ENCODE results near the gene SCN1B. TPM values are rescaled to one million over a fixed set of nuclear protein-coding genes. Genes with fewer than 3 reads are reported as not detected.

The SCN1B gene
- total and polyA plus RNA-seq, 3 experiments from 2014 or later = 1.1 to 1.9 (median 1.3) TPM

DNA sequence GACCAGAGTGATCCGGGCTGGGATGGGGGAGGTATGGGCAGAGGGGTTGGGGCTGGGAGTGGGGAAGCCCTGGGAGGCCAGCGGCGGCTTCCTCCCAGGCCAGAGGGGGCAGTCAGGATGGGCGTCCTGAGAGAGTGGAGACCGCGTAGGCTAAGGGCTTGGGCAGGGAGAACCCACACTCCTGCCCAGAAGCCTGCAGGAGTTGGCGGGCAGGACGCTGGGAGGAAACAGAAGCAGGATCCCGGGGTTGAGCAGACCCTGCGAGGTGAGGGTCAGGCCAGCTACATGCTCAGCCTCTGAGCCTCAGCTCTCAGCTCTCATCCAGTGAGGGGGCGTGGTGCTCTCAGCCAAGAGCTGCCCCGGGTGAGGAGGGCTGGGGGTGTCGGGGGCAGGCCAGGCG lies 7.8 kb upstream of the SCN1B start:
- Mint-ChIP-seq H3K27me3 (peaks cover 0 to 2% of the 10 kb centered on the region in 2 donors), H3K4me1 (peaks cover 3 to 20% (median 6%) of the 10 kb centered on the region in 3 donors), H3K27ac (peak overlapping the region in 3 of 8 donors; percentile 24 to 89 (median 47)), H3K9me3 (no peaks in the 10 kb centered on the region), H3K4me3 (no peak overlapping the region), H3K36me3 (peaks cover 19 to 91% (median 19%) of the 10 kb centered on the region in 3 donors)
- no peaks in the 10 kb centered on the region for H3K27me3 ChIP-seq (ENCODE audit: insufficient read depth, low read length, poor library complexity, severe bottlenecking)
- no peak for DNase-seq
- H3K4me3 ChIP-seq (ENCODE audit: low read length) = no peak overlapping the region
- peaks cover 58% of the 10 kb centered on the region for H3K36me3 ChIP-seq (ENCODE audit: insufficient read depth, low read length)
- CTCF ChIA-PET = interaction anchor here (1.3 kb wide), 1 partner anchor 50 kb away, joined by 3 read pairs; no protein-coding TSS in a partner anchor
- H3K4me1 ChIP-seq (ENCODE audit: insufficient read depth, low read length) = peaks cover 2% of the 10 kb centered on the region
- no peaks in the 10 kb centered on the region for H3K9me3 ChIP-seq (ENCODE audit: low read length)
- no peak overlapping the region for H3K27ac ChIP-seq (ENCODE audit: low read depth, low read length)
- POLR2A ChIA-PET = interaction anchor here (0.8 kb wide), 1 partner anchor 12 kb away, joined by 3 read pairs; no protein-coding TSS in a partner anchor

DNA sequence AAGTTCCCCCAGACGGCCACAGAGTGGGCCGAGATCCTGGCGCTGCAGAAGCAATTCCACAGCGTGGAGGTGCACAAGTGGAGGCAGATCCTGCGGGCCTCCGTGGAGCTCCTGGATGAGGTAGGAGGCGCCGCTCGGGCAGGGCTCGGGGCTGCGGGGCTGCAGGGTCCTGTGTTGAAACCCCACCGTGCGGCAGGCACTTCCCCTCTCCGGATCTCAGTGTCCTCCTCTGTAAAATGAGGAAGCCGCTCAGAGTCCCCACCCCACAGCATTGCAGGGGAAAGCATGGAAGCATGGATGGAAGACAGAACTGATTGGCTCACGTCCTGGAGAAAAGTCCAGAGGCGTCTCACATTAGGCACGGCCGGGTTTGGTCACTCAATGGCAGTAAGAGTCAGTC lies 6.8 kb upstream of the SCN1B start:
- H3K4me1 Mint-ChIP-seq = peaks cover 4 to 16% (median 5%) of the 10 kb centered on the region in 3 donors
- ChIA-PET POLR2A (no interaction called here), CTCF (no interaction called here)
- Histone ChIP-seq H3K9me3 (ENCODE audit: low read length) (no peaks in the 10 kb centered on the region), H3K36me3 (ENCODE audit: insufficient read depth, low read length) (peaks cover 50% of the 10 kb centered on the region), H3K27me3 (ENCODE audit: insufficient read depth, low read length, poor library complexity, severe bottlenecking) (no peaks in the 10 kb centered on the region), H3K27ac (ENCODE audit: low read depth, low read length) (no peak overlapping the region), H3K4me3 (ENCODE audit: low read length) (no peak overlapping the region), H3K4me1 (ENCODE audit: insufficient read depth, low read length) (no peaks in the 10 kb centered on the region)
- H3K36me3 Mint-ChIP-seq = peaks cover 12 to 83% (median 15%) of the 10 kb centered on the region in 3 donors
- no peak for DNase-seq
- no peaks in the 10 kb centered on the region for H3K9me3 Mint-ChIP-seq
- H3K4me3 Mint-ChIP-seq = no peak overlapping the region
- peaks cover 0 to 2% of the 10 kb centered on the region in 2 donors for H3K27me3 Mint-ChIP-seq
- H3K27ac Mint-ChIP-seq = peak overlapping the region in 1 of 8 donors; percentile 33

DNA sequence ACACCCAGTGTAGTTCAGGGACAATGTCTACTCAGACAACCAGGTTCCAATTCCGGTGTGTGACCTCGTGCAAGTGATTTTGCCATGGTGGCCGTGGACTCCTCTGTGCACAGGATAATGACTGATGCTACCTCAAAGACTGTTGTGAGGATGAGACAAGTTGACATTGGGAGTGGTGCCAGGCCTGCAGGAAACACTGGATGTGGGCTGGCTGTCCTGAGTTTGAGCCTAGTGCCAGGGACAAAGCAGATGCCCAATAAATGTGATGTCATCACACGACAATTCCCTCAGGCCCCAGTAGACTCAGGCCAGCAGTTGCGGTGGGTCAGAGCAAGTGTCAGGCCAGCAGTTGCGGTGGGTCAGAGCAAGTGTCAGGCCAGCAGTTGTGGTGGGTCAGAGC lies 6.2 kb upstream of the SCN1B start:
- H3K9me3 Mint-ChIP-seq = no peaks in the 10 kb centered on the region

DNA sequence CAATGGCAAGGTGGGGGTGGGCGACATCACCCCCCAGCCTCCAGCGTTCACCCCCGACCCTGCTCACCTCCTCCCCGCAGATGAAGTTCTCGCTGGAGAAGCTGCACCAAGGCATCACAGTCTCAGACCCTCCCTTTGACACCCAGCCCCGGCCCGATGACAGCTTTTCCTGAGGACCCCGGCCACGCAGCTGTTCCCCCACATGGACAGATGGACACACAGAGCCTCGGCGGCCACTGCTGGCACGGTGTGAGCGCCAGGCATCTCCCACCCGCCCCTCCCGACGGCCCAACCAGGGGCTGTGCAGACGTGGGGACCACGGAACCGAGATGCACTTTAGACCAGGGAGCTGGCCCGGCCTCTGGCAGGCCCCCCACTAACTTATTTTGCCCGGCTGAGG lies 4.3 kb upstream of the SCN1B start:
- no peak overlapping the region for H3K27ac ChIP-seq (ENCODE audit: low read depth, low read length)
- POLR2A ChIA-PET = interaction anchor here (2.4 kb wide), 1 partner anchor 11 kb away, joined by 8 read pairs; no protein-coding TSS in a partner anchor
- Mint-ChIP-seq H3K4me3 (no peak overlapping the region), H3K9me3 (no peaks in the 10 kb centered on the region), H3K36me3 (peaks cover 1 to 59% (median 6%) of the 10 kb centered on the region in 3 donors), H3K4me1 (peaks cover 3 to 15% (median 7%) of the 10 kb centered on the region in 3 donors), H3K27me3 (peaks cover 0 to 3% of the 10 kb centered on the region in 2 donors), H3K27ac (no peak overlapping the region)
- H3K27me3 ChIP-seq (ENCODE audit: insufficient read depth, low read length, poor library complexity, severe bottlenecking) = no peaks in the 10 kb centered on the region
- peaks cover 30% of the 10 kb centered on the region for H3K36me3 ChIP-seq (ENCODE audit: insufficient read depth, low read length)
- CTCF ChIA-PET = interaction anchor here (1.2 to 2.4 kb wide), 3 partner anchors 9 to 18 kb away, joined by 3 to 15 read pairs (median 4); no protein-coding TSS in a partner anchor
- no peak overlapping the region for H3K4me3 ChIP-seq (ENCODE audit: low read length)
- no peak for DNase-seq
- H3K4me1 ChIP-seq (ENCODE audit: insufficient read depth, low read length) = peaks cover under 1% of the 10 kb centered on the region
- no peaks in the 10 kb centered on the region for H3K9me3 ChIP-seq (ENCODE audit: low read length)

More for the DNA sequence above, 6.2 kb upstream of the SCN1B start:
- Histone ChIP-seq H3K9me3 (ENCODE audit: low read length) (no peaks in the 10 kb centered on the region), H3K27me3 (ENCODE audit: insufficient read depth, low read length, poor library complexity, severe bottlenecking) (no peaks in the 10 kb centered on the region), H3K27ac (ENCODE audit: low read depth, low read length) (no peak overlapping the region), H3K36me3 (ENCODE audit: insufficient read depth, low read length) (peaks cover 43% of the 10 kb centered on the region), H3K4me3 (ENCODE audit: low read length) (no peak overlapping the region), H3K4me1 (ENCODE audit: insufficient read depth, low read length) (no peaks in the 10 kb centered on the region)
- no peak for DNase-seq
- ChIA-PET CTCF (no interaction called here), POLR2A (no interaction called here)
- Mint-ChIP-seq H3K27ac (peak overlapping the region in 1 of 8 donors; percentile 43), H3K4me3 (no peak overlapping the region), H3K36me3 (peaks cover 10 to 77% (median 13%) of the 10 kb centered on the region in 3 donors), H3K27me3 (peaks cover 0 to 2% of the 10 kb centered on the region in 2 donors), H3K4me1 (peaks cover 6 to 14% (median 7%) of the 10 kb centered on the region in 3 donors)

DNA sequence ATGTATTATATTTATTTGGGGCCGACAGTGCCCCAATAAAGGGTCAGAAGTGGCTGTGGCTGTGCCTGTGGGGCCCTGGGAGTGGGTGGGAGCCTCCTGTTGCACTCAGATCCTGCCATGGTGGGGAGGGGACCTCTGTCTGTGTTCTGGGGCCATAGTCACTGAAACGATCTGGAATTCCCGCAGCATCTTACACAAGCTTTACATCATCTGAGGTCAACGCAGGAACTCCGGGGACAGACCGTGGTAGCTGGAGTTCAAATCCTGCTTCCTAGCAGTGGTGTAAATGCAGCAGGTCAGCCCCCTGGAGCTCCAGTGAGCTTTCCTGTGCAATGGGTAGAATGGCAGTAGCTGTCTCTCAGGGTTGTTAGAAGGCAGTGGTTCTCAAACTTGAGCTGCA lies 3.9 kb upstream of the SCN1B start:
- H3K4me1 ChIP-seq (ENCODE audit: insufficient read depth, low read length) = peaks cover 5% of the 10 kb centered on the region
- H3K27me3 Mint-ChIP-seq = peaks cover 2 to 6% of the 10 kb centered on the region in 2 donors
- peaks cover 25% of the 10 kb centered on the region for H3K36me3 ChIP-seq (ENCODE audit: insufficient read depth, low read length)

DNA sequence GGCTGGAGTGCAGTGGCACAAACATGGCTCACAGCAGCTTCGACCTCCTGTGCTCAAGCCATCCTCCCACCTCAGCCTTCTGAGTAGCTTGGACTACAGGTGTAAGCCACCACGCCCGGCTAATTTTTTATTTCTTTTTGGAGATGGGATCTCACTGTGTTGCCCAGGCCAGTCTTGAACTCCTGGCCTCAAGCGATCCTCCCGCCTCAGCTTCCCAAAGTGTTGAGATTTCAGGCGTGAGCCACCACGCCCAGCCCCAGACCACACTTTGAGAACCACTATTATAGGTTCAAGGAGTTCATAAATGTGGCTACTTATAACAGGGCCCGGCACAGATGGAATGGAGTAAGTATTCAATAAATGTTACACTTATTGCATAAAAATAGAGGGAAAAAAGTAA lies 3.3 kb upstream of the SCN1B start:
- no peaks in the 10 kb centered on the region for H3K9me3 ChIP-seq (ENCODE audit: low read length)
- no peak overlapping the region for H3K4me3 ChIP-seq (ENCODE audit: low read length)
- ChIA-PET POLR2A (interaction anchor here (1.1 kb wide), 1 partner anchor 11 kb away, joined by 3 read pairs; no protein-coding TSS in a partner anchor), CTCF (interaction anchor here (1.2 to 2.4 kb wide), 2 partner anchors 10 to 17 kb away, joined by 4 to 15 read pairs; no protein-coding TSS in a partner anchor)
- DNase-seq = no peak
- no peak overlapping the region for H3K27ac ChIP-seq (ENCODE audit: low read depth, low read length)
- peaks cover 9 to 19% (median 12%) of the 10 kb centered on the region in 3 donors for H3K4me1 Mint-ChIP-seq
- peaks cover 19% of the 10 kb centered on the region for H3K36me3 ChIP-seq (ENCODE audit: insufficient read depth, low read length)
- H3K4me1 ChIP-seq (ENCODE audit: insufficient read depth, low read length) = peaks cover 6% of the 10 kb centered on the region
- H3K27me3 Mint-ChIP-seq = peaks cover 7 to 9% of the 10 kb centered on the region in 2 donors
- H3K9me3 Mint-ChIP-seq = no peaks in the 10 kb centered on the region
- peak overlapping the region in 1 of 7 donors; percentile 56 for H3K4me3 Mint-ChIP-seq
- peaks cover 0 to 51% (median 4%) of the 10 kb centered on the region in 3 donors for H3K36me3 Mint-ChIP-seq
- peak overlapping the region in 1 of 8 donors; percentile 66 for H3K27ac Mint-ChIP-seq
- peaks cover 3% of the 10 kb centered on the region for H3K27me3 ChIP-seq (ENCODE audit: insufficient read depth, low read length, poor library complexity, severe bottlenecking)

More for the DNA sequence above, 3.9 kb upstream of the SCN1B start:
- no peak overlapping the region for H3K4me3 ChIP-seq (ENCODE audit: low read length)
- Mint-ChIP-seq H3K9me3 (no peaks in the 10 kb centered on the region), H3K4me3 (no peak overlapping the region), H3K27ac (peak overlapping the region in 2 of 8 donors; percentile 14 to 42), H3K4me1 (peaks cover 7 to 17% (median 11%) of the 10 kb centered on the region in 3 donors), H3K36me3 (peaks cover 0 to 55% (median 4%) of the 10 kb centered on the region in 3 donors)
- no peak for DNase-seq
- POLR2A ChIA-PET = interaction anchor here (2.4 kb wide), 1 partner anchor 12 kb away, joined by 8 read pairs; no protein-coding TSS in a partner anchor
- no peak overlapping the region for H3K27ac ChIP-seq (ENCODE audit: low read depth, low read length)
- no peaks in the 10 kb centered on the region for H3K9me3 ChIP-seq (ENCODE audit: low read length)
- CTCF ChIA-PET = interaction anchor here (1.2 to 2.4 kb wide), 3 partner anchors 9 to 17 kb away, joined by 3 to 15 read pairs (median 4); no protein-coding TSS in a partner anchor
- peaks cover 2% of the 10 kb centered on the region for H3K27me3 ChIP-seq (ENCODE audit: insufficient read depth, low read length, poor library complexity, severe bottlenecking)

DNA sequence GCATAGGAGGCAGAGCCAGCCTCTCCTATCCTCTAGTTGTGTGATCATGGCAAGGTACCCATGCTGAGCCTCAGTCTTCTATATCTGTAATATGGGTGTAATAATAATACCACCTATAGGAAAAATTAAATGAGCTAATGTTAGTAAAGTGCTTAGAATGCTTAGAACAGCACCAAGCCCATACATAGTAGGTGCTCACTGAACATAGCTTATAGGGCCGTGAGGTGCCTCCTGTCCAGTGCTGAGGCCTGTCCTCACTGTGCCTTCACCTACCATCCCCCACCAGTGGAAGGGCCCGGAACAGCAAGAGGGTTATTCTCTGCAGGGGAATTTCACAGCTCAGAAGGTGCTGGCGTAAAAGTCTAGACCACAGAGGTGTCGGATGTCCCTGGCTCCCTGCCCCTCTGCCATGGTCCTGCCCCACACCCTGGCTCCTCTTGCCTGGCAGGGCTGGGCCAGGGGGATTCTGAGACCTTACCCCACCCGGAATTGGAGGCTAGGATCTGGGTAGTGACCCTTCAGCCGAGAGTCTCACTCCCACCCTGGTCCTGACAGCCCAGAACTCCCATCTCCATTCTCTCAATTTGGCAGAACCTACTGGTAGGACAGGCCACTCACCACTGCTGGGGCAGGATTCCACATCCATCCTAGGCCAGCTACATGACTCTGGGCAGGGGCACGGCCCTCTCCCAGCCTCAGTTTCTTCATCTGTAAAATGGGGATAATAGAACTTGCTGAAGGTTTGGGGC lies 2.2 kb upstream of the SCN1B start:
- H3K27ac ChIP-seq (ENCODE audit: low read depth, low read length) = no peak overlapping the region
- Mint-ChIP-seq H3K4me1 (peaks cover 9 to 19% (median 12%) of the 10 kb centered on the region in 3 donors), H3K4me3 (peak overlapping the region in 4 of 7 donors; percentile 1 to 66 (median 31)), H3K36me3 (peaks cover 0 to 42% (median 4%) of the 10 kb centered on the region in 3 donors), H3K27ac (peak overlapping the region in 5 of 8 donors; percentile 27 to 81 (median 61)), H3K27me3 (peaks cover 8 to 9% of the 10 kb centered on the region in 2 donors), H3K9me3 (no peaks in the 10 kb centered on the region)
- H3K4me3 ChIP-seq (ENCODE audit: low read length) = no peak overlapping the region
- H3K36me3 ChIP-seq (ENCODE audit: insufficient read depth, low read length) = peaks cover 11% of the 10 kb centered on the region
- no peak for DNase-seq
- CTCF ChIA-PET = interaction anchor here (0.5 to 2.4 kb wide), 5 partner anchors 14 to 55 kb away, joined by 3 to 15 read pairs (median 3); no protein-coding TSS in a partner anchor
- peaks cover 6% of the 10 kb centered on the region for H3K4me1 ChIP-seq (ENCODE audit: insufficient read depth, low read length)
- POLR2A ChIA-PET = interaction anchor here (0.6 to 1.1 kb wide), 2 partner anchors 12 to 26 kb away, joined by 3 read pairs; no protein-coding TSS in a partner anchor
- H3K27me3 ChIP-seq (ENCODE audit: insufficient read depth, low read length, poor library complexity, severe bottlenecking) = peaks cover 3% of the 10 kb centered on the region
- no peaks in the 10 kb centered on the region for H3K9me3 ChIP-seq (ENCODE audit: low read length)
